Suprapubic skin (tissue), 4 donors: ENCODE measurements around the gene EHD4.

Experiments used
- CTCF ChIP-seq, 2 donors: fragments of 200-600 bp in 1 of 2; fragments of 450-650 bp in 1 of 2; sonication (generic) in 1 of 2; IDR thresholded peaks; one replicate each; pipeline ENCODE4 v1.5.1; 2016 to 2019; ENCODE audit warnings: antibody characterized with exemption in 2 of 2, mild to moderate bottlenecking in 1 of 2, moderate library complexity in 1 of 2
- POLR2A ChIP-seq, 2 donors: fragments of 450-650 bp; IDR thresholded peaks; one replicate each; pipeline ENCODE4 v1.6.1; 2017; ENCODE audit warnings: antibody characterized with exemption in 2 of 2, mild to moderate bottlenecking in 2 of 2, moderate library complexity in 2 of 2
- POLR2AphosphoS5 ChIP-seq, 3 donors: sonication (generic); formaldehyde crosslinking; IDR thresholded peaks; one replicate each; pipeline ENCODE4 v1.6.1; 2017; ENCODE audit warnings: antibody characterized with exemption in 3 of 3

DNA sequence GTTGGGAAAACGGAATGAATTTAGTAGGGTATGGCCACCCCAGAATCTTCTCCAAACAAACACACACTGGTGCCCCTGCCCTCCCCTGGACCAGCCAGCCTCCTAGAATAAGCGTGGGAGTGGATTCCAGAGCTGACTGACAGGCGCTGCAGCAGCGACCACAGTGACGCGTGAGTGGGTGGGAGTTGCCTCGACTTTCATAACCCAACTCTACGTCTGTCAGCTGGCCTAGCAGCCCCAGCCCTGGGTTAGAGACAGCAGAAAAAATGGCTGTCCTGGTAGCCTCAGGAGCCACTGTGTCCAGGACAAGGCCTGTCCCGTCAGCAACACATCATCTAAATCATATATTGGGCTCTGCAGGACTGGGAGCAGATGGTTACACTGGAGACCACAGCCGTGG lies 123.7 kb downstream of the EHD4 start:
- TF ChIP-seq POLR2A (IDR thresholded peaks at IDR 0.05) (no peak), CTCF (IDR thresholded peaks at IDR 0.05) (no peak), POLR2AphosphoS5 (IDR thresholded peaks at IDR 0.05) (no peak)
